Measurements from ENCODE around the gene CELA1. TPM values are rescaled to one million over a fixed set of nuclear protein-coding genes. Genes with fewer than 3 reads are reported as not detected.
A peak's percentile ranks its signal among the peaks of the same experiment; 100 is the strongest.

CELA1 gene
- total RNA-seq, 1 experiment from 2014 or later = not detected

DNA sequence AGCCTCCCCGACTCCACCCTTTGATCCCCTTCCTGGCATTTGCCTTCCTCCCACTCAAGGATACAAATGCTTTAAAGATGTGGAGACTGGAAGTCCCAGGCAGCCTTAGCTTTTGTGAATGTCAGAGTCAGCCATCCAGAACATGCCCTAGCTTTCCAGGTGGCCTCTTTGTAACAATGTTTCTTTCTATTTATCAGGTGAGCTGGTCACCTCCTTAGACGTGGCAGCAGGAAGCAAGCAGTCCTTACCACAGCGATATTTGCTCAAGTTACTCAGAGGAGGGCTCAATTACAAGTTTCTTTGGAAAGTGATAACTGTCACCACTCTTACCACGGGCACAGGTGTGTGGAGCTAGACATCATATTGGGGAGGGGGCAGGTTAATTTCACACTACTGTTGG is 39.9 kb upstream of the CELA1 start:
- ChIA-PET POLR2A (no interaction called here), CTCF (interaction anchor here (1.1 to 1.5 kb wide), 3 partner anchors 146 to 537 kb away, joined by 3 read pairs; no protein-coding TSS in a partner anchor)
- Mint-ChIP-seq H3K36me3 (peaks cover 2% of the 10 kb centered on the region; the same call in 1 of the 2 replicates), H3K4me3 (no peak overlapping the region), H3K27ac (peak overlapping the region; percentile 35), H3K9me3 (no peaks in the 10 kb centered on the region), H3K4me1 (peaks cover 71% of the 10 kb centered on the region), H3K27me3 (ENCODE audit: low read depth) (no peaks in the 10 kb centered on the region)
- ATAC-seq (no peak), DNase-seq (ENCODE audit: low spot score) (no peak)
- TF ChIP-seq GABPB1 (CRISPR knock-in tag; IDR thresholded peaks at IDR 0.05) = no peak
- TF ChIP-seq FOXJ3 (CRISPR knock-in tag; IDR thresholded peaks at IDR 0.05; ENCODE audit: borderline replicate concordance) = no peak
- TF ChIP-seq, protein P1, sequence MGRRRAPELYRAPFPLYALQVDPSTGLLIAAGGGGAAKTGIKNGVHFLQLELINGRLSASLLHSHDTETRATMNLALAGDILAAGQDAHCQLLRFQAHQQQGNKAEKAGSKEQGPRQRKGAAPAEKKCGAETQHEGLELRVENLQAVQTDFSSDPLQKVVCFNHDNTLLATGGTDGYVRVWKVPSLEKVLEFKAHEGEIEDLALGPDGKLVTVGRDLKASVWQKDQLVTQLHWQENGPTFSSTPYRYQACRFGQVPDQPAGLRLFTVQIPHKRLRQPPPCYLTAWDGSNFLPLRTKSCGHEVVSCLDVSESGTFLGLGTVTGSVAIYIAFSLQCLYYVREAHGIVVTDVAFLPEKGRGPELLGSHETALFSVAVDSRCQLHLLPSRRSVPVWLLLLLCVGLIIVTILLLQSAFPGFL (CRISPR knock-in tag; IDR thresholded peaks at IDR 0.05; ENCODE audit: borderline replicate concordance) = no peak
- TF ChIP-seq, protein P2, sequence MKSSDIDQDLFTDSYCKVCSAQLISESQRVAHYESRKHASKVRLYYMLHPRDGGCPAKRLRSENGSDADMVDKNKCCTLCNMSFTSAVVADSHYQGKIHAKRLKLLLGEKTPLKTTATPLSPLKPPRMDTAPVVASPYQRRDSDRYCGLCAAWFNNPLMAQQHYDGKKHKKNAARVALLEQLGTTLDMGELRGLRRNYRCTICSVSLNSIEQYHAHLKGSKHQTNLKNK (CRISPR knock-in tag; IDR thresholded peaks at IDR 0.05) = no peak
- TF ChIP-seq, protein P3, sequence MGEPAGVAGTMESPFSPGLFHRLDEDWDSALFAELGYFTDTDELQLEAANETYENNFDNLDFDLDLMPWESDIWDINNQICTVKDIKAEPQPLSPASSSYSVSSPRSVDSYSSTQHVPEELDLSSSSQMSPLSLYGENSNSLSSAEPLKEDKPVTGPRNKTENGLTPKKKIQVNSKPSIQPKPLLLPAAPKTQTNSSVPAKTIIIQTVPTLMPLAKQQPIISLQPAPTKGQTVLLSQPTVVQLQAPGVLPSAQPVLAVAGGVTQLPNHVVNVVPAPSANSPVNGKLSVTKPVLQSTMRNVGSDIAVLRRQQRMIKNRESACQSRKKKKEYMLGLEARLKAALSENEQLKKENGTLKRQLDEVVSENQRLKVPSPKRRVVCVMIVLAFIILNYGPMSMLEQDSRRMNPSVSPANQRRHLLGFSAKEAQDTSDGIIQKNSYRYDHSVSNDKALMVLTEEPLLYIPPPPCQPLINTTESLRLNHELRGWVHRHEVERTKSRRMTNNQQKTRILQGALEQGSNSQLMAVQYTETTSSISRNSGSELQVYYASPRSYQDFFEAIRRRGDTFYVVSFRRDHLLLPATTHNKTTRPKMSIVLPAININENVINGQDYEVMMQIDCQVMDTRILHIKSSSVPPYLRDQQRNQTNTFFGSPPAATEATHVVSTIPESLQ (CRISPR knock-in tag; IDR thresholded peaks at IDR 0.05) = no peak
- TF ChIP-seq JAZF1 (CRISPR knock-in tag; IDR thresholded peaks at IDR 0.05) = no peak
- no peak for TF ChIP-seq ZNF416 (CRISPR knock-in tag; IDR thresholded peaks at IDR 0.05)
- no peak for TF ChIP-seq SMAD4 (CRISPR knock-in tag; IDR thresholded peaks at IDR 0.05)
- TF ChIP-seq, protein P4, sequence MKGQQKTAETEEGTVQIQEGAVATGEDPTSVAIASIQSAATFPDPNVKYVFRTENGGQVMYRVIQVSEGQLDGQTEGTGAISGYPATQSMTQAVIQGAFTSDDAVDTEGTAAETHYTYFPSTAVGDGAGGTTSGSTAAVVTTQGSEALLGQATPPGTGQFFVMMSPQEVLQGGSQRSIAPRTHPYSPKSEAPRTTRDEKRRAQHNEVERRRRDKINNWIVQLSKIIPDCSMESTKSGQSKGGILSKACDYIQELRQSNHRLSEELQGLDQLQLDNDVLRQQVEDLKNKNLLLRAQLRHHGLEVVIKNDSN (CRISPR knock-in tag; IDR thresholded peaks at IDR 0.05) = no peak
- TF ChIP-seq NR3C1 (CRISPR knock-in tag; conservative IDR thresholded peaks at IDR 0.05; ENCODE audit: low read depth) = no peak
- TF ChIP-seq ETV6 (CRISPR knock-in tag; IDR thresholded peaks at IDR 0.05) = no peak
- TF ChIP-seq, protein P5, sequence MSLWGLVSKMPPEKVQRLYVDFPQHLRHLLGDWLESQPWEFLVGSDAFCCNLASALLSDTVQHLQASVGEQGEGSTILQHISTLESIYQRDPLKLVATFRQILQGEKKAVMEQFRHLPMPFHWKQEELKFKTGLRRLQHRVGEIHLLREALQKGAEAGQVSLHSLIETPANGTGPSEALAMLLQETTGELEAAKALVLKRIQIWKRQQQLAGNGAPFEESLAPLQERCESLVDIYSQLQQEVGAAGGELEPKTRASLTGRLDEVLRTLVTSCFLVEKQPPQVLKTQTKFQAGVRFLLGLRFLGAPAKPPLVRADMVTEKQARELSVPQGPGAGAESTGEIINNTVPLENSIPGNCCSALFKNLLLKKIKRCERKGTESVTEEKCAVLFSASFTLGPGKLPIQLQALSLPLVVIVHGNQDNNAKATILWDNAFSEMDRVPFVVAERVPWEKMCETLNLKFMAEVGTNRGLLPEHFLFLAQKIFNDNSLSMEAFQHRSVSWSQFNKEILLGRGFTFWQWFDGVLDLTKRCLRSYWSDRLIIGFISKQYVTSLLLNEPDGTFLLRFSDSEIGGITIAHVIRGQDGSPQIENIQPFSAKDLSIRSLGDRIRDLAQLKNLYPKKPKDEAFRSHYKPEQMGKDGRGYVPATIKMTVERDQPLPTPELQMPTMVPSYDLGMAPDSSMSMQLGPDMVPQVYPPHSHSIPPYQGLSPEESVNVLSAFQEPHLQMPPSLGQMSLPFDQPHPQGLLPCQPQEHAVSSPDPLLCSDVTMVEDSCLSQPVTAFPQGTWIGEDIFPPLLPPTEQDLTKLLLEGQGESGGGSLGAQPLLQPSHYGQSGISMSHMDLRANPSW (CRISPR knock-in tag; conservative IDR thresholded peaks at IDR 0.05; ENCODE audit: low read depth) = no peak
- TF ChIP-seq, protein P6, sequence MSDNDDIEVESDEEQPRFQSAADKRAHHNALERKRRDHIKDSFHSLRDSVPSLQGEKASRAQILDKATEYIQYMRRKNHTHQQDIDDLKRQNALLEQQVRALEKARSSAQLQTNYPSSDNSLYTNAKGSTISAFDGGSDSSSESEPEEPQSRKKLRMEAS (CRISPR knock-in tag; IDR thresholded peaks at IDR 0.05) = no peak
- TF ChIP-seq CREM (CRISPR knock-in tag; IDR thresholded peaks at IDR 0.05) = no peak
- TF ChIP-seq TEAD4 (CRISPR knock-in tag; IDR thresholded peaks at IDR 0.05) = no peak

DNA sequence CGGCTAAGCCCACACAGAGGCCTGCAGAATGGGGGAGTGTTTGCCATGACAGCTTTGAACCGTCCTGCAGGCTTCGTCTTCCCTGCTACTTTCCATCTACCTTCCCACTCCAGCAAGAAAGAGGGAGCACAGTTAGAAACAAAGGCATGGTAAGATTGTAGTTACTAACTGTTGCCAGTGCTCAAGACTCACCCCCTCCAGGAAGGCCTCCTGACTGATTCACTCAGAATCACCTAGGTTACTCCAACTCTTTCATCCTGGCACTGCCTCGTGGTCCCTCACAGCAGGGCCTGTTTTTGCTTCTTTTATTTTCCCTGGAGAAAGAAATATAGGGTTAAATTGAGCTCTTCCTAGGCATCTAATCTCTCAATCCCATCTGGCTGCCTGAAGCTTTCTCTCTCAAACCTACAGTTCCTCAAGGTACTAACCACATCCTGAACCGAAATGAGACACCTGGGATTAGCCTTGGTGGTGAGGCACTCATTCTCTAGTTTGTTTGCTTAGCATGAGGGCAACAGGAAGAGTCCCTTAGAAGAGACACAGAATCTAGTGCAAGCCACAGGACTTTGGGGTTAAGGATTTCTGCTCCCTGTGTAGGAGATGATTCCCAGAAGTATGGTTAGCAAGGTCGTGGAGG is 36.9 kb upstream of the CELA1 start:
- H3K9me3 Mint-ChIP-seq = no peaks in the 10 kb centered on the region
- TF ChIP-seq, protein P7, sequence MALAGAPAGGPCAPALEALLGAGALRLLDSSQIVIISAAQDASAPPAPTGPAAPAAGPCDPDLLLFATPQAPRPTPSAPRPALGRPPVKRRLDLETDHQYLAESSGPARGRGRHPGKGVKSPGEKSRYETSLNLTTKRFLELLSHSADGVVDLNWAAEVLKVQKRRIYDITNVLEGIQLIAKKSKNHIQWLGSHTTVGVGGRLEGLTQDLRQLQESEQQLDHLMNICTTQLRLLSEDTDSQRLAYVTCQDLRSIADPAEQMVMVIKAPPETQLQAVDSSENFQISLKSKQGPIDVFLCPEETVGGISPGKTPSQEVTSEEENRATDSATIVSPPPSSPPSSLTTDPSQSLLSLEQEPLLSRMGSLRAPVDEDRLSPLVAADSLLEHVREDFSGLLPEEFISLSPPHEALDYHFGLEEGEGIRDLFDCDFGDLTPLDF (CRISPR knock-in tag; IDR thresholded peaks at IDR 0.05) = no peak
- TF ChIP-seq, protein P8, sequence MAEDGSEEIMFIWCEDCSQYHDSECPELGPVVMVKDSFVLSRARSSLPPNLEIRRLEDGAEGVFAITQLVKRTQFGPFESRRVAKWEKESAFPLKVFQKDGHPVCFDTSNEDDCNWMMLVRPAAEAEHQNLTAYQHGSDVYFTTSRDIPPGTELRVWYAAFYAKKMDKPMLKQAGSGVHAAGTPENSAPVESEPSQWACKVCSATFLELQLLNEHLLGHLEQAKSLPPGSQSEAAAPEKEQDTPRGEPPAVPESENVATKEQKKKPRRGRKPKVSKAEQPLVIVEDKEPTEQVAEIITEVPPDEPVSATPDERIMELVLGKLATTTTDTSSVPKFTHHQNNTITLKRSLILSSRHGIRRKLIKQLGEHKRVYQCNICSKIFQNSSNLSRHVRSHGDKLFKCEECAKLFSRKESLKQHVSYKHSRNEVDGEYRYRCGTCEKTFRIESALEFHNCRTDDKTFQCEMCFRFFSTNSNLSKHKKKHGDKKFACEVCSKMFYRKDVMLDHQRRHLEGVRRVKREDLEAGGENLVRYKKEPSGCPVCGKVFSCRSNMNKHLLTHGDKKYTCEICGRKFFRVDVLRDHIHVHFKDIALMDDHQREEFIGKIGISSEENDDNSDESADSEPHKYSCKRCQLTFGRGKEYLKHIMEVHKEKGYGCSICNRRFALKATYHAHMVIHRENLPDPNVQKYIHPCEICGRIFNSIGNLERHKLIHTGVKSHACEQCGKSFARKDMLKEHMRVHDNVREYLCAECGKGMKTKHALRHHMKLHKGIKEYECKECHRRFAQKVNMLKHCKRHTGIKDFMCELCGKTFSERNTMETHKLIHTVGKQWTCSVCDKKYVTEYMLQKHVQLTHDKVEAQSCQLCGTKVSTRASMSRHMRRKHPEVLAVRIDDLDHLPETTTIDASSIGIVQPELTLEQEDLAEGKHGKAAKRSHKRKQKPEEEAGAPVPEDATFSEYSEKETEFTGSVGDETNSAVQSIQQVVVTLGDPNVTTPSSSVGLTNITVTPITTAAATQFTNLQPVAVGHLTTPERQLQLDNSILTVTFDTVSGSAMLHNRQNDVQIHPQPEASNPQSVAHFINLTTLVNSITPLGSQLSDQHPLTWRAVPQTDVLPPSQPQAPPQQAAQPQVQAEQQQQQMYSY (CRISPR knock-in tag; IDR thresholded peaks at IDR 0.05) = no peak
- TF ChIP-seq HMGA2 (CRISPR knock-in tag; IDR thresholded peaks at IDR 0.05) (no peak), KAT7 (CRISPR knock-in tag; IDR thresholded peaks at IDR 0.05; ENCODE audit: borderline replicate concordance) (no peak)
- no peak for ATAC-seq
- ChIA-PET CTCF (interaction anchor here (0.5 to 1.7 kb wide), 3 partner anchors 12 to 840 kb away, joined by 3 to 4 read pairs (median 4); no protein-coding TSS in a partner anchor), POLR2A (no interaction called here)
- H3K27ac Mint-ChIP-seq = no peak overlapping the region
- no peak overlapping the region for H3K4me3 Mint-ChIP-seq
- no peak for DNase-seq (ENCODE audit: low spot score)
- H3K4me1 Mint-ChIP-seq = peaks cover 51% of the 10 kb centered on the region
- no peaks in the 10 kb centered on the region for H3K27me3 Mint-ChIP-seq (ENCODE audit: low read depth)
- H3K36me3 Mint-ChIP-seq = peaks cover 10% of the 10 kb centered on the region
